Cardiac fibroblast (primary cell): ENCODE results near the gene CCKAR.

Source experiments
- DNase-seq, 2 donors: peaks; one replicate each; pipeline versions ENCODE4 v3.0.0 to v3.0.0-alpha.2; 2010; ENCODE audit warnings: low read depth in 2 of 2
- H3K4me3 ChIP-seq, 2 donors: replicated peaks in 1 of 2; 1 replicate in 1 of 2; 2 replicates in 1 of 2; pipeline ENCODE4 v1.5.1; 2011; ENCODE audit warnings: low read depth in 2 of 2, low read length in 2 of 2, mild to moderate bottlenecking in 2 of 2, moderate library complexity in 1 of 2
- CTCF ChIP-seq: IDR thresholded peaks from one replicate; pipeline ENCODE4 v1.5.1; 2011; ENCODE audit warnings: low read depth, mild to moderate bottlenecking, low read length, inconsistent platforms

The CCKAR gene

GRCh38 chr4:26491449-26492170 lies 1.3 kb upstream of the CCKAR start:
- no peak for DNase-seq
- no peak for TF ChIP-seq CTCF

GRCh38 chr4:26490960-26491284 lies 638 bp upstream of the CCKAR start:
- no peak overlapping the region for H3K4me3 ChIP-seq
- DNase-seq: no peak
- no peak for TF ChIP-seq CTCF

More at GRCh38 chr4:26491449-26492170, 1.3 kb upstream of the CCKAR start:
- H3K4me3 ChIP-seq: no peak overlapping the region

- peak in 1 of 2 donors; percentile 9 for DNase-seq
- peak overlapping the region; percentile 4 to 11 for H3K4me3 ChIP-seq
- no peak for TF ChIP-seq CTCF
Observed at GRCh38 chr4:26489101-26489985, 941 bp downstream of the CCKAR start.

- TF ChIP-seq CTCF: no peak
- DNase-seq: no peak
- H3K4me3 ChIP-seq: no peak overlapping the region
Observed at GRCh38 chr4:26485684-26486083, 4.6 kb downstream of the CCKAR start.

- TF ChIP-seq CTCF: no peak
- no peak overlapping the region for H3K4me3 ChIP-seq
- no peak for DNase-seq
Observed at GRCh38 chr4:26484516-26484915, 5.8 kb downstream of the CCKAR start.

- peak in 1 of 2 donors; percentile 45 for DNase-seq
- no peak overlapping the region for H3K4me3 ChIP-seq
- TF ChIP-seq CTCF: no peak
Observed at GRCh38 chr4:26484032-26484515, 6.2 kb downstream of the CCKAR start.
